Caki2 (cell line): ENCODE results near the gene FBXO46. TPM values are rescaled to one million over a fixed set of nuclear protein-coding genes. Genes with fewer than 3 reads are reported as not detected.
"Not testable (repeated sequence)": the region's sequence is repeated elsewhere in the genome, so short reads cannot be mapped to it uniquely, and the experiment has no call there.

Experiments
- DNase-seq: peaks from one replicate; pipeline ENCODE4 v3.0.0-alpha.2; 2015; ENCODE audit warnings: low read depth
- in situ Hi-C: cut with HindIII; loops from 2 replicates; pipeline ENCODE4 v1.10.0; 2016; ENCODE audit warnings: low sequenced_read_pairs, low pct_unique_long_range_greater_than_20kb, mixed read lengths
- total RNA-seq: library from RNA; depleted of rRNA; stranded (reverse); fragments of >200 nt; shearing (Covaris generic); gene quantifications from 2 replicates; pipeline ENCODE4 v1.2.3, GENCODE V29; 2014; ENCODE audit warnings: low replicate concordance

The FBXO46 gene
- total RNA-seq, 1 experiment from 2014 or later, result 21.0 TPM

- in situ Hi-C loops, result no loop called here
- no peak for DNase-seq
Observed at GRCh38 chr19:45742969-45743368, 12.3 kb upstream of the FBXO46 start.

GRCh38 chr19:45739498-45740439 is 9.1 kb upstream of the FBXO46 start:
- in situ Hi-C loops, result no loop called here
- DNase-seq, result no peak

GRCh38 chr19:45733160-45733810 is 2.6 kb upstream of the FBXO46 start, which contains the start of gene MEIOSIN:
MEIOSIN (plus strand) TSS chr19:45733439; CDS start chr19:45735377, 1,938 bp downstream.
- DNase-seq, result no peak
- in situ Hi-C loops, result no loop called here

GRCh38 chr19:45729800-45730290 is 851 bp downstream of the FBXO46 start:
- in situ Hi-C loops, result no loop called here
- no peak for DNase-seq

GRCh38 chr19:45728683-45729082 is 2.0 kb downstream of the FBXO46 start:
- in situ Hi-C loops, result not testable (repeated sequence)

GRCh38 chr19:45720065-45720464 is 10.6 kb downstream of the FBXO46 start:
- in situ Hi-C loops, DNase-seq: not testable (repeated sequence)

More at GRCh38 chr19:45728683-45729082, 2.0 kb downstream of the FBXO46 start:
- not testable (repeated sequence) for DNase-seq

GRCh38 chr19:45717983-45718650 is 12.6 kb downstream of the FBXO46 start:
- DNase-seq, result no peak
- in situ Hi-C loops, result no loop called here

GRCh38 chr19:45717131-45717982 is 13.3 kb downstream of the FBXO46 start:
- peak; percentile 100 for DNase-seq
- in situ Hi-C loops, result no loop called here

- in situ Hi-C loops, result no loop called here
- peak; percentile 40 for DNase-seq
Observed at GRCh38 chr19:45716359-45717130, 14.2 kb downstream of the FBXO46 start.

- DNase-seq, result no peak
- in situ Hi-C loops, result no loop called here
Observed at GRCh38 chr19:45715139-45715538, 15.6 kb downstream of the FBXO46 start.

GRCh38 chr19:45713141-45713540 is 17.6 kb downstream of the FBXO46 start:
- DNase-seq, result no peak
- in situ Hi-C loops, result no loop called here

GRCh38 chr19:45712699-45713067 is 18.0 kb downstream of the FBXO46 start:
- in situ Hi-C loops, result no loop called here
- no peak for DNase-seq

GRCh38 chr19:45711851-45712698 is 18.6 kb downstream of the FBXO46 start:
- in situ Hi-C loops, result no loop called here
- no peak for DNase-seq

GRCh38 chr19:45710356-45711130 is 20.2 kb downstream of the FBXO46 start:
- no peak for DNase-seq
- in situ Hi-C loops, result no loop called here

GRCh38 chr19:45705710-45706415 is 24.8 kb downstream of the FBXO46 start:
- DNase-seq, result no peak
- in situ Hi-C loops, result no loop called here
